ENCODE results near the gene ARHGEF16. TPM values are rescaled to one million over a fixed set of nuclear protein-coding genes. Genes with fewer than 3 reads are reported as not detected.

ARHGEF16 gene
- total and polyA plus RNA-seq, 8 donors, result 14.6 to 149 (median 39.2) TPM

- peaks cover 0 to 20% (median 2%) of the 10 kb centered on the region in 4 donors for H3K36me3 ChIP-seq
- peaks cover 4 to 14% (median 12%) of the 10 kb centered on the region in 4 donors for H3K4me1 ChIP-seq
- no peak overlapping the region for H3K4me3 ChIP-seq
- TF ChIP-seq POLR2A (IDR thresholded peaks at IDR 0.05) (no peak), POLR2AphosphoS5 (IDR thresholded peaks at IDR 0.05) (no peak), CTCF (IDR thresholded peaks at IDR 0.05) (no peak), EP300 (IDR thresholded peaks at IDR 0.05) (no peak)
- H3K9me3 ChIP-seq, result peaks cover 0 to 6% (median 2%) of the 10 kb centered on the region in 4 donors
- intact Hi-C loops (cut with DNase I; ENCODE audit: low total_unique reads), result loop anchor here (5.0 kb wide), 1 partner anchor 125 kb away; no protein-coding TSS in a partner anchor
- peak in 1 of 2 donors; percentile 34 for DNase-seq
- no peaks in the 10 kb centered on the region for H3K27me3 ChIP-seq
- WGBS, 5 donors, result 61 to 82% (median 64%) methylated on average over 9 to 17 of the region's 17 CpGs
- no peak overlapping the region for H3K27ac ChIP-seq
These were observed 38.2 kb downstream of the ARHGEF16 start for GRCh38 chr1:3492545-3493246.

GRCh38 chr1:3494321-3495308 lies 40.1 kb downstream of the ARHGEF16 start:
- no peaks in the 10 kb centered on the region for H3K27me3 ChIP-seq
- peaks cover 4 to 14% (median 12%) of the 10 kb centered on the region in 4 donors for H3K4me1 ChIP-seq
- H3K4me3 ChIP-seq, result no peak overlapping the region
- H3K9me3 ChIP-seq, result no peaks in the 10 kb centered on the region
- intact Hi-C loops (cut with DNase I; ENCODE audit: low total_unique reads), result loop anchor here (5.0 kb wide), 1 partner anchor 123 kb away; no protein-coding TSS in a partner anchor
- 74 to 89% (median 83%) methylated on average over 25 to 34 of the region's 34 CpGs for WGBS, 5 donors
- peaks cover 0 to 15% (median 6%) of the 10 kb centered on the region in 4 donors for H3K36me3 ChIP-seq
- no peak for DNase-seq
- TF ChIP-seq EP300 (IDR thresholded peaks at IDR 0.05) (no peak), POLR2AphosphoS5 (IDR thresholded peaks at IDR 0.05) (no peak), POLR2A (IDR thresholded peaks at IDR 0.05) (no peak), CTCF (IDR thresholded peaks at IDR 0.05) (no peak)
- H3K27ac ChIP-seq, result no peak overlapping the region

GRCh38 chr1:3495776-3496745 lies 41.6 kb downstream of the ARHGEF16 start:
- Histone ChIP-seq H3K4me1 (peaks cover 4 to 11% (median 8%) of the 10 kb centered on the region in 4 donors), H3K9me3 (no peaks in the 10 kb centered on the region), H3K4me3 (no peak overlapping the region), H3K27ac (no peak overlapping the region), H3K27me3 (no peaks in the 10 kb centered on the region), H3K36me3 (peaks cover 0 to 14% (median 4%) of the 10 kb centered on the region in 4 donors)
- intact Hi-C loops (cut with DNase I; ENCODE audit: low total_unique reads), result no loop called here
- no peak for TF ChIP-seq POLR2AphosphoS5 (IDR thresholded peaks at IDR 0.05)
- TF ChIP-seq CTCF (IDR thresholded peaks at IDR 0.05), result no peak
- no peak for TF ChIP-seq POLR2A (IDR thresholded peaks at IDR 0.05)
- TF ChIP-seq EP300 (IDR thresholded peaks at IDR 0.05), result no peak
- WGBS, 5 donors, result 76 to 86% (median 84%) methylated on average over 15 to 36 of the region's 36 CpGs
- DNase-seq, result no peak
